ENCODE measurements around the gene RPS6KA2.

The RPS6KA2 gene

GRCh38 chr6:166377721-166378120 is 249.3 kb downstream of the RPS6KA2 start:
- ChIA-PET CTCF (interaction anchor here (0.7 to 4.1 kb wide), 8 partner anchors 14 to 103 kb away, joined by 3 to 23 read pairs (median 3); no protein-coding TSS in a partner anchor), POLR2A (no interaction called here)
- no peak for TF ChIP-seq CTCF (IDR thresholded peaks at IDR 0.05; ENCODE audit: control extremely low read depth, extremely low read depth, low read depth, missing control alignments)
- DNase-seq (ENCODE audit: extremely low spot score): no peak

GRCh38 chr6:166375013-166375412 is 252.0 kb downstream of the RPS6KA2 start:
- TF ChIP-seq CTCF (IDR thresholded peaks at IDR 0.05; ENCODE audit: control extremely low read depth, extremely low read depth, low read depth, missing control alignments): no peak
- POLR2A ChIA-PET: no interaction called here
- DNase-seq (ENCODE audit: extremely low spot score): no peak
- CTCF ChIA-PET: interaction anchor here (0.7 kb wide), 1 partner anchor 80 kb away, joined by 3 read pairs; no protein-coding TSS in a partner anchor

GRCh38 chr6:166370489-166370888 is 256.6 kb downstream of the RPS6KA2 start:
- ChIA-PET CTCF (interaction anchor here (1.1 to 1.9 kb wide), 2 partner anchors 11 to 94 kb away, joined by 4 to 9 read pairs; no protein-coding TSS in a partner anchor), POLR2A (no interaction called here)
- no peak for TF ChIP-seq CTCF (IDR thresholded peaks at IDR 0.05; ENCODE audit: control extremely low read depth, extremely low read depth, low read depth, missing control alignments)
- DNase-seq (ENCODE audit: extremely low spot score): no peak

GRCh38 chr6:166369782-166370181 is 257.3 kb downstream of the RPS6KA2 start:
- no peak for TF ChIP-seq CTCF (IDR thresholded peaks at IDR 0.05; ENCODE audit: control extremely low read depth, extremely low read depth, low read depth, missing control alignments)
- POLR2A ChIA-PET: no interaction called here
- CTCF ChIA-PET: interaction anchor here (1.3 kb wide), 1 partner anchor 12 kb away, joined by 5 read pairs; no protein-coding TSS in a partner anchor
- DNase-seq (ENCODE audit: extremely low spot score): no peak

- no peak for TF ChIP-seq CTCF (IDR thresholded peaks at IDR 0.05; ENCODE audit: control extremely low read depth, extremely low read depth, low read depth, missing control alignments)
- DNase-seq (ENCODE audit: extremely low spot score): no peak
- CTCF ChIA-PET: interaction anchor here (1.3 to 2.1 kb wide), 2 partner anchors 13 to 31 kb away, joined by 6 to 14 read pairs; no protein-coding TSS in a partner anchor
- POLR2A ChIA-PET: no interaction called here
These were observed 260.1 kb downstream of the RPS6KA2 start for GRCh38 chr6:166366921-166367320.

GRCh38 chr6:166365806-166366205 is 261.2 kb downstream of the RPS6KA2 start:
- TF ChIP-seq CTCF (IDR thresholded peaks at IDR 0.05; ENCODE audit: control extremely low read depth, extremely low read depth, low read depth, missing control alignments): no peak
- no peak for DNase-seq (ENCODE audit: extremely low spot score)
- ChIA-PET CTCF (interaction anchor here (2.1 kb wide), 1 partner anchor 15 kb away, joined by 14 read pairs; no protein-coding TSS in a partner anchor), POLR2A (no interaction called here)

Measured in GM10248 (cell line).